Mesothelial cell of epicardium (in vitro differentiated cells): ENCODE measurements around the gene ARPP21. TPM values are rescaled to one million over a fixed set of nuclear protein-coding genes. Genes with fewer than 3 reads are reported as not detected.

Experiments used
- DNase-seq, 2 experiments: peaks; one replicate each; pipeline ENCODE4 v3.0.0; 2021; ENCODE audit warnings: low spot score in 2 of 2; ENCODE audit not compliant: unreplicated experiment in 2 of 2
- H3K27ac Mint-ChIP-seq: 2 replicates; pipeline ENCODE4 v1.8.0; 2021; ENCODE audit warnings: mixed read lengths
- H3K27me3 Mint-ChIP-seq: 2 replicates; pipeline ENCODE4 v1.8.0; 2021; ENCODE audit warnings: low read depth, mixed read lengths
- H3K36me3 Mint-ChIP-seq: 2 replicates; pipeline ENCODE4 v1.8.0; 2021; ENCODE audit warnings: mixed read lengths
- H3K4me1 Mint-ChIP-seq: 2 replicates; pipeline ENCODE4 v1.8.0; 2021; ENCODE audit warnings: mixed read lengths
- H3K4me3 Mint-ChIP-seq: 2 replicates; pipeline ENCODE4 v1.8.0; 2021; ENCODE audit warnings: mild to moderate bottlenecking, moderate library complexity, mixed read lengths
- H3K9me3 Mint-ChIP-seq: 2 replicates; pipeline ENCODE4 v1.8.0; 2021; ENCODE audit warnings: mixed read lengths
- CTCF ChIP-seq: fragments of 200-600 bp; sonication (generic); IDR thresholded peaks from one replicate; pipeline ENCODE4 v1.5.0; 2021; ENCODE audit warnings: antibody characterized with exemption; ENCODE audit not compliant: unreplicated experiment
- total RNA-seq: library from RNA; stranded (reverse); gene quantifications from 3 replicates; pipeline ENCODE4 v1.2.1, GENCODE V29; 2021

Gene ARPP21
- total RNA-seq, 1 donor from 2014 or later = 0.67 TPM

GRCh38 chr3:35748144-35748543 is 108.8 kb downstream of the ARPP21 start:
- Mint-ChIP-seq H3K27me3 (peaks cover 60% of the 10 kb centered on the region), H3K4me1 (peaks cover 6% of the 10 kb centered on the region), H3K36me3 (no peaks in the 10 kb centered on the region), H3K9me3 (no peaks in the 10 kb centered on the region), H3K4me3 (no peak overlapping the region), H3K27ac (no peak overlapping the region)
- DNase-seq = no peak
- no peak for TF ChIP-seq CTCF

- Mint-ChIP-seq H3K4me3 (no peak overlapping the region), H3K4me1 (no peaks in the 10 kb centered on the region), H3K27me3 (peaks cover 53% of the 10 kb centered on the region), H3K9me3 (no peaks in the 10 kb centered on the region), H3K27ac (no peak overlapping the region), H3K36me3 (no peaks in the 10 kb centered on the region)
- TF ChIP-seq CTCF = no peak
- DNase-seq = no peak
Observed at GRCh38 chr3:35751207-35751606, 111.9 kb downstream of the ARPP21 start.

GRCh38 chr3:35757991-35758757 is 118.8 kb downstream of the ARPP21 start:
- TF ChIP-seq CTCF = no peak
- H3K4me3 Mint-ChIP-seq = no peak overlapping the region
- peaks cover 17% of the 10 kb centered on the region for H3K27me3 Mint-ChIP-seq
- H3K4me1 Mint-ChIP-seq = peaks cover 36% of the 10 kb centered on the region
- H3K9me3 Mint-ChIP-seq = no peaks in the 10 kb centered on the region
- no peak for DNase-seq
- no peaks in the 10 kb centered on the region for H3K36me3 Mint-ChIP-seq
- H3K27ac Mint-ChIP-seq = no peak overlapping the region

GRCh38 chr3:35760146-35760545 is 120.8 kb downstream of the ARPP21 start:
- no peaks in the 10 kb centered on the region for H3K36me3 Mint-ChIP-seq
- peaks cover 44% of the 10 kb centered on the region for H3K4me1 Mint-ChIP-seq
- peak overlapping the region; percentile 67 for H3K27ac Mint-ChIP-seq
- H3K4me3 Mint-ChIP-seq = no peak overlapping the region
- no peaks in the 10 kb centered on the region for H3K9me3 Mint-ChIP-seq
- DNase-seq = no peak
- peaks cover 9% of the 10 kb centered on the region for H3K27me3 Mint-ChIP-seq
- TF ChIP-seq CTCF = no peak

GRCh38 chr3:35761311-35761710 is 122.0 kb downstream of the ARPP21 start:
- no peak overlapping the region for H3K4me3 Mint-ChIP-seq
- TF ChIP-seq CTCF = no peak
- peak overlapping the region; percentile 26 for H3K27ac Mint-ChIP-seq
- H3K4me1 Mint-ChIP-seq = peaks cover 54% of the 10 kb centered on the region
- no peaks in the 10 kb centered on the region for H3K9me3 Mint-ChIP-seq
- no peaks in the 10 kb centered on the region for H3K27me3 Mint-ChIP-seq
- DNase-seq = no peak
- no peaks in the 10 kb centered on the region for H3K36me3 Mint-ChIP-seq
